Activated CD4-positive, CD25-positive, alpha-beta regulatory T cell treated with anti-CD3 and anti-CD28 coated beads, Interleukin-2, amount 50 U/mL, for 16 hours (primary cell): Measurements from ENCODE around the gene SNAP25.

Source experiments
- DNase-seq: peaks from one replicate; pipeline ENCODE4 v3.0.0-alpha.2; 2020; ENCODE audit warnings: low read depth, low spot score

The SNAP25 gene

GRCh38 chr20:10304471-10305046 is 85.9 kb downstream of the SNAP25 start:
- DNase-seq: no peak

- no peak for DNase-seq
Measured at GRCh38 chr20:10306440-10307358, 88.1 kb downstream of the SNAP25 start.

GRCh38 chr20:10307359-10307735 is 88.7 kb downstream of the SNAP25 start:
- DNase-seq: no peak

- no peak for DNase-seq
Measured at GRCh38 chr20:10308652-10309051, 90.0 kb downstream of the SNAP25 start.

GRCh38 chr20:10309326-10309725 is 90.7 kb downstream of the SNAP25 start:
- DNase-seq: no peak

GRCh38 chr20:10312111-10312510 is 93.5 kb downstream of the SNAP25 start:
- no peak for DNase-seq

GRCh38 chr20:10313215-10313614 is 94.6 kb downstream of the SNAP25 start:
- no peak for DNase-seq

- DNase-seq: no peak
Measured at GRCh38 chr20:10313701-10314100, 95.1 kb downstream of the SNAP25 start.

GRCh38 chr20:10314198-10314597 is 95.6 kb downstream of the SNAP25 start:
- no peak for DNase-seq

GRCh38 chr20:10315138-10315537 is 96.5 kb downstream of the SNAP25 start:
- DNase-seq: no peak

- DNase-seq: no peak
Measured at GRCh38 chr20:10316582-10316981, 98.0 kb downstream of the SNAP25 start.

GRCh38 chr20:10318291-10319024 is 99.8 kb downstream of the SNAP25 start:
- DNase-seq: no peak

- no peak for DNase-seq
Measured at GRCh38 chr20:10319855-10320254, 101.2 kb downstream of the SNAP25 start.

- DNase-seq: no peak
Measured at GRCh38 chr20:10321138-10321717, 102.6 kb downstream of the SNAP25 start.

GRCh38 chr20:10322073-10323012 is 103.7 kb downstream of the SNAP25 start:
- no peak for DNase-seq

- no peak for DNase-seq
Measured at GRCh38 chr20:10323729-10324128, 105.1 kb downstream of the SNAP25 start.

GRCh38 chr20:10324198-10324847 is 105.7 kb downstream of the SNAP25 start:
- DNase-seq: no peak

GRCh38 chr20:10328897-10329255 is 110.2 kb downstream of the SNAP25 start:
- DNase-seq: no peak

- no peak for DNase-seq
Measured at GRCh38 chr20:10329387-10330005, 110.9 kb downstream of the SNAP25 start.

GRCh38 chr20:10330071-10330470 is 111.4 kb downstream of the SNAP25 start:
- DNase-seq: no peak
